ENCODE results near the gene SMG6. TPM values are rescaled to one million over a fixed set of nuclear protein-coding genes. Genes with fewer than 3 reads are reported as not detected.
A peak's percentile ranks its signal among the peaks of the same experiment; 100 is the strongest.

Gene SMG6
- total and polyA plus RNA-seq, 8 donors: 8.4 to 19.8 (median 12.1) TPM

DNA sequence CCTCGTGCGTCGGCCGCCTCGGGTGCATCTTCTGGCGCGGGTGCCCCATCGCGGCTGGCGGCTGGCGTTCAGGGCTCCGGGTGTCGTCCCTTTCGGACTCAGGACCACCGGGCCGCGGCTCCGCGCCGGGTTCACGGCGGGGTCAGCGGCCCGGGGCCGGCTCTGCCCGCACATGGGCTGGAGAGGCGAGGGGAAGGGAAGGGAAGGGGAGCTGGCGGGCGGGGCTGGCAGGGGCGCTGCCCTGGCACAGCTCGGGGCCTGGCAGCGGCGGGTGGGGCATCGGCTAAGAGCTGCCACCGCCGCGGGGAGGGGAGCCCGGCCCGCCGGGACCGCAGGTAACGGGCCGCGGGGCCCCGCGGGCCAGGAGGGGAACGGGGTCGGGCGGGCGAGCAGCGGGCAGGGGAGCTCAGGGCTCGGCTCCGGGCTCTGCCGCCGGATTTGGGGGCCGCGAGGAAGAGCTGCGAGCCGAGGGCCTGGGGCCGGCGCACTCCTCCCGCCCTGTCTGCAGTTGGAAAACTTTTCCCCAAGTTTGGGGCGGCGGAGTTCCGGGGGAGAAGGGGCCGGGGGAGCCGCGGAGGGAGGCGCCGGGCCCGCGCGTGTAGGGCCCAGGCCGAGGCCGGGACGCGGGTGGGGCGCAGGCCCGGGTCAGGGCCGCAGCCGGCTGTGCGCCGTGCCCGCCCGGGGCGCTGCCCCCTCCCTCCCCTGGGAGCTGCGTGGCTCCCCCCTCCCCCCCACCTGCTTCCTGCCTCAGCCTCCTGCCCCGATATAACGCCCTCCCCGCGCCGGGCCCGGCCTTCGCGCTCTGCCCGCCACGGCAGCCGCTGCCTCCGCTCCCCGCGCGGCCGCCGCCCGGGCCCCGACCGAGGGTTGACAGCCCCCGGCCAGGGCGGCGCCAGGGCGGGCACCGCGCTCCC, 248.0 kb downstream of the SMG6 start:
- WGBS, 2 donors: 10 to 12% methylated on average over 71 to 113 of the region's 113 CpGs
- TF ChIP-seq, protein P1, sequence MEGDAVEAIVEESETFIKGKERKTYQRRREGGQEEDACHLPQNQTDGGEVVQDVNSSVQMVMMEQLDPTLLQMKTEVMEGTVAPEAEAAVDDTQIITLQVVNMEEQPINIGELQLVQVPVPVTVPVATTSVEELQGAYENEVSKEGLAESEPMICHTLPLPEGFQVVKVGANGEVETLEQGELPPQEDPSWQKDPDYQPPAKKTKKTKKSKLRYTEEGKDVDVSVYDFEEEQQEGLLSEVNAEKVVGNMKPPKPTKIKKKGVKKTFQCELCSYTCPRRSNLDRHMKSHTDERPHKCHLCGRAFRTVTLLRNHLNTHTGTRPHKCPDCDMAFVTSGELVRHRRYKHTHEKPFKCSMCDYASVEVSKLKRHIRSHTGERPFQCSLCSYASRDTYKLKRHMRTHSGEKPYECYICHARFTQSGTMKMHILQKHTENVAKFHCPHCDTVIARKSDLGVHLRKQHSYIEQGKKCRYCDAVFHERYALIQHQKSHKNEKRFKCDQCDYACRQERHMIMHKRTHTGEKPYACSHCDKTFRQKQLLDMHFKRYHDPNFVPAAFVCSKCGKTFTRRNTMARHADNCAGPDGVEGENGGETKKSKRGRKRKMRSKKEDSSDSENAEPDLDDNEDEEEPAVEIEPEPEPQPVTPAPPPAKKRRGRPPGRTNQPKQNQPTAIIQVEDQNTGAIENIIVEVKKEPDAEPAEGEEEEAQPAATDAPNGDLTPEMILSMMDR (IDR thresholded peaks at IDR 0.05): no peak
- peaks cover 0 to 8% (median 3%) of the 10 kb centered on the region in 3 donors for H3K4me1 ChIP-seq
- H3K36me3 ChIP-seq: no peaks in the 10 kb centered on the region
- FAIRE-seq (no peak), ATAC-seq (peak in 2 of 4 donors; percentile 0 to 2), DNase-seq (peak in 2 of 6 donors; percentile 70 to 74)
- intact Hi-C loops (cut with DNase I): loop anchor here in 2 of 3 donors (2.0 to 5.0 kb wide), 2 partner anchors 189 to 192 kb away; no protein-coding TSS in a partner anchor
- H3K27ac ChIP-seq: peak overlapping the region in 2 of 4 donors; percentile 30 to 55
- no peaks in the 10 kb centered on the region for H3K9me3 ChIP-seq
- H3K27me3 ChIP-seq: peaks cover 0 to 3% (median 0%) of the 10 kb centered on the region in 4 donors
- peak overlapping the region; percentile 23 to 59 (median 34) for H3K4me3 ChIP-seq

DNA sequence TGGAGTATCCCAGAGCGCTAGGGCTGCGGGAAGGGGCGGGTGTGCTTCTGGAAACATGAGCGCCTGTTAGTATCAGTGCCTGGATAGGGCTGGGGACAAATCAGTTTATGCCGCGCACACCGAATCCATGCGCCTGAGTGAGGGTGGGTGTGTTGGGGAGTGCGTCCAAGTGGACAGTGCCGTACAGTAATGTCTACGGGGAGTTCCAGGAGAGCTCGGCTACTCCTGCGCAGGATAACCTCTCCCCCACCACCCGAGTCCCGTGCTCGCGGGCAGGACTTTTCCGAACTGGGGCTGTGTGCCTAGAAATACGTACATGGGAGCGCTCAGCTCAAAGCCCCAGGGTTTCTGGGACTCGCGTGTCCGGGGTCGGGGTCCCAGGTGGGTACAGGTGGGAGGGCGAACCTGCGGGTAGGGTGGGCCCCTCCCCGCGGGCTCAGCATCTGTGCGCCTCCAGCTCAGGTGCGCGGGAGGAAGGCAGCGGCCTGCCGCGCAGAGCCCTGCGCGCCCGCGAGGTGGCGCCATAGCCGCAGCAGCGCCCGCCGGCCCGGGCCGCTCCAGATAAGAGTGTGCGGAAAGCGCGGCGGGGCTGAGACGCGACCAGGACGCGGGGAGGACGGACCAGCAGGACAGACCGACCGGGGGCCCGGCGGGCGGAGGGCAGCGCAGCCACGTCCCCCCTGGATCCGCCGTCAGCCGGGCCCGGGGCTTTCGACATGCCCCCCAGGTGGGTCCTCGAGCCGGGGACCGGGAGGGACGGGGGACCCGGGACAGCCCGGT, 248.9 kb downstream of the SMG6 start, which contains the start of gene HIC1:
Gene HIC1, plus strand, starts transcription at position 592 of the 780 bp plus-strand sequence. CDS start 1,588 bp downstream, outside the sequence.
- TF ChIP-seq, protein P1 (IDR thresholded peaks at IDR 0.05): peak; percentile 92 to 98 (median 96)
- Histone ChIP-seq H3K36me3 (no peaks in the 10 kb centered on the region), H3K9me3 (no peaks in the 10 kb centered on the region), H3K4me3 (peak within 1 kb of the TSS; percentile 23 to 59 (median 34)), H3K27ac (peak within 1 kb of the TSS in 2 of 4 donors; percentile 30 to 55), H3K4me1 (peaks cover 0 to 8% (median 3%) of the 10 kb centered on the region in 3 donors), H3K27me3 (peaks cover 0 to 3% (median 0%) of the 10 kb centered on the region in 4 donors)
- intact Hi-C loops (cut with DNase I): loop anchor here in 2 of 3 donors (2.0 to 5.0 kb wide), 2 partner anchors 190 to 193 kb away; no protein-coding TSS in a partner anchor
- peak; percentile 51 to 93 (median 78) for DNase-seq
- WGBS, 2 donors: 1 to 2% methylated on average over 37 to 72 of the region's 72 CpGs
- FAIRE-seq: no peak
- peak; percentile 66 to 75 (median 69) for ATAC-seq

DNA sequence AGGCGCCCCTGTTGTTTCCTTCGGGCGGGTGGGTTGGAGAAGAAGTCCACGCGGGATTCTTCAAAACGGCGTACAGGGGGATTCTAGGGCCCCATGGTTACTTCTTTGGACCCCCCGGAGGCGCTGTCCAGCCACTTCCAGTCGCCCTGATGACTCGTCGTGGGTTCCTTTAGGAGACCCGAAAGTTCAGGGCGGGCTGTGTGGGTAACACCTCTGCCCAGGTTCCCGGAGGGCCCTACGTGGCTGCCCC, 249.4 kb downstream of the SMG6 start:
- Histone ChIP-seq H3K4me1 (peaks cover 3 to 11% (median 4%) of the 10 kb centered on the region in 3 donors), H3K9me3 (no peaks in the 10 kb centered on the region), H3K36me3 (no peaks in the 10 kb centered on the region), H3K27me3 (peaks cover 0 to 3% (median 0%) of the 10 kb centered on the region in 4 donors), H3K4me3 (peak overlapping the region in 2 of 4 donors; percentile 18 to 59), H3K27ac (peak overlapping the region in 2 of 4 donors; percentile 7 to 28)
- TF ChIP-seq, protein P1 (IDR thresholded peaks at IDR 0.05): no peak
- DNase-seq (no peak), ATAC-seq (no peak), FAIRE-seq (no peak)
- intact Hi-C loops (cut with DNase I): loop anchor here in 1 of 3 donors (2.0 kb wide), 1 partner anchor 191 kb away; no protein-coding TSS in a partner anchor
- WGBS, 2 donors: 7% methylated on average over 16 of the region's 16 CpGs

DNA sequence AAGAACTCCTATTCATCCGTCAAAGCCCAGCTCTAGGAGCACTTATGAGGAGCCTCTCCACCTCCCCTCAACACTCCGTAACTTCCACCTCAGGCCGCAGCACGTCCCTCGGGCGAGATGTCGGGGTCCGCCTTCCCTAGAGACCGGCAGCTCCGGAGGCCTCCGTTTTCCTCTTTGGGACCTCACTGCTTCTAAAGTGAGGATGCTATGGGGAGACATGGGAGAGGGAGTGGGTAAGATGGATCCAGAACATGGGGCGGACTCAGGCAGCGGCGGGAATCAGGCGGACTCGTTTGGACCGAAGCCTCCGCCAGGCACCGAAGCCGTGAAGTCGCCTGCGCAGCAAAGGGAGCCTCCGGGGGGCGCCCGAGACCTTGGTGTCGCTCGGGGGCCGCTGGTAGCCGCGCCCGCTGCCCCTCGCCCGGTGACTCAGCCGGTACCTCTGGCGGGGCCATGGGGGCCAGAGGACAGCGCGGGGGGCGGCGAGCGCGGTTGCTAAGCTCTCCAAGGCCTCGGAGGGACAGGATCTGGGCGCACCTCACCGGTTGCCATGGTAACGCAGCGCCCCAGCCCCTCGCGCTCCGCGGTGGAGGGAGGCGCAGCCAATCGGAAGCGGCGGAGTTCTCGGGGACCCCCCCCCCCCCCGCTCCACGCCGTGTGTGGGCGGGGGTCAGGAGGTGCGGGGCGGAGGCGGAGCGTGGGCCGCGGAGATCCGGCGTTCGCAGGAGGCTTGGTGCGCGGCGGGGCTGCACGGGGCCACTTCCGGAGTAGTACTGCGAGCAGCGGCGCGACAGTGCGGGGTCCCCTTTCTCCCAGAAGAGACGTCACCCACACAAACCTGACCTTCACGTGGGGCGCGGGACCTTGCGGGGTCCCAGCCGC, 250.0 kb downstream of the SMG6 start:
- Histone ChIP-seq H3K27ac (peak overlapping the region in 2 of 4 donors; percentile 7 to 28), H3K27me3 (peaks cover 0 to 3% (median 0%) of the 10 kb centered on the region in 4 donors), H3K4me1 (peaks cover 8 to 17% (median 9%) of the 10 kb centered on the region in 3 donors), H3K36me3 (no peaks in the 10 kb centered on the region), H3K4me3 (peak overlapping the region in 2 of 4 donors; percentile 18 to 59), H3K9me3 (no peaks in the 10 kb centered on the region)
- ATAC-seq (peak in 3 of 4 donors; percentile 2 to 25 (median 24)), DNase-seq (peak in 3 of 6 donors; percentile 69 to 85 (median 82)), FAIRE-seq (no peak)
- WGBS, 2 donors: 6 to 8% methylated on average over 56 to 84 of the region's 84 CpGs
- TF ChIP-seq, protein P1 (IDR thresholded peaks at IDR 0.05): peak in 2 of 4 donors; percentile 20 to 23
- intact Hi-C loops (cut with DNase I): loop anchor here in 1 of 3 donors (2.0 kb wide), 1 partner anchor 191 kb away; no protein-coding TSS in a partner anchor
